MM.1S (cell line): ENCODE measurements around the gene MAGI1.

Source experiments
- CTCF ChIP-seq: fragments of 300-600 bp; sonication (generic); IDR thresholded peaks from 2 replicates; pipeline ENCODE4 v1.5.1; 2016; ENCODE audit warnings: antibody characterized with exemption, low read length, mixed read lengths
- EZH2 ChIP-seq: fragments of 300-600 bp; sonication (generic); optimal IDR thresholded peaks from 2 replicates; pipeline ENCODE3; 2017; ENCODE audit warnings: low read depth, mild to moderate bottlenecking, antibody characterized with exemption, low read length, mixed read lengths

GRCh38 chr3:65362688-65363087, 676.0 kb downstream of the MAGI1 start:
- TF ChIP-seq EZH2 (no peak), CTCF (no peak)
